Activated naive CD4-positive, alpha-beta T cell treated with anti-CD3 and anti-CD28 coated beads, Interleukin-2, amount 50 U/mL, for 24 hours (primary cell): ENCODE data around the gene SNRPD3.

Source experiments
- H3K27ac Mint-ChIP-seq: one replicate; pipeline ENCODE4 v1.8.0; 2021; ENCODE audit warnings: mild to moderate bottlenecking, mixed read lengths
- H3K27me3 Mint-ChIP-seq: one replicate; pipeline ENCODE4 v1.8.0; 2021; ENCODE audit warnings: mixed read lengths
- H3K36me3 Mint-ChIP-seq: one replicate; pipeline ENCODE4 v1.8.0; 2021; ENCODE audit warnings: mixed read lengths
- H3K4me1 Mint-ChIP-seq: one replicate; pipeline ENCODE4 v1.8.0; 2021; ENCODE audit warnings: mixed read lengths
- H3K4me3 Mint-ChIP-seq: one replicate; pipeline ENCODE4 v1.8.0; 2021; ENCODE audit warnings: mild to moderate bottlenecking, mixed read lengths
- H3K9me3 Mint-ChIP-seq: one replicate; pipeline ENCODE4 v1.8.0; 2021; ENCODE audit warnings: mixed read lengths

Gene SNRPD3

DNA sequence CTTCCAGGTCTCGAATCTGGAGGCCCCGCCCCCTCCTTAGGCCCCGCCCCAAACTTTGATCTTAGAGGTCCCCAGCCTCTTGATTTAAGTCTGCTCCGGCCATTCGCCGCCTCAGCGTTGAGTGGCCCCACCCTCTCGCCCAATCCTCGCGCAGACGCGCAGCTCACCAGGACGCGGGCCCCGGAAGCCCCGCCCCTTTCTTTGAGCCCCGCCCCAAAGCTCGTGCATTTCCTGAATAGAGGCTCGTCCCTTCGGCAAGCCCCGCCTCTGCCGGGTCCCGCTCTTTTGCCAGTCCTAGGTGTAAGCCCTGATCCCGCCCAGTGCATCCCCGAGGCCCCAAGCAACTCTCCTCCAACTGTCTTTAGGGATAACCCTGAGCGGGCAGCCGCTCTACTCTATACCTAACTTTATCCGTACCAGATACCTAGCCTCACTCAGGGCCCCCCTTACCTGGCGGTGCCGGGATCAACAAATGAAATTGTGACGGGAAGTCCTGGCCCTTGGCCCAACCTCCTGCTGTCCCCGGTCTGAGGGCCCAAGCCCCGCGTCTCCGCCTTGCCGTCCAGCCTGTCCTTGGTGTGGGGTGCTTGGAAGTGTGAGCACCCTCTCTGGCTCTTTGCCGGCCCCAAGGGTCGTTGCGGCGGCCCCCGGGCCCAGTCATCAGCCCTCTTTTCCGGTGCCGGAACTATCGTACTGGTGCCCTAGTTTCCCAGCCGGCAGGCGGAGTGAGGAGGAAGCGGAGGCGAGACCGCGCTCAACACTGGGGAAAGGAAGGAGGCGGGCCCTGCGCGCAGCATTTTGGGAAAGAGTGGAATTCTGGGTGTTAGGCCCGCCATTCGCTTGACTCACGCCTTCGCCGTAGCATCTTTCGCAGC is at the start of gene SNRPD3:
Gene SNRPD3 (plus strand): TSS at position 835 of the 875 bp plus-strand sequence. CDS start 1,676 bp downstream, outside the sequence.
- Mint-ChIP-seq H3K9me3 (no peaks in the 10 kb centered on the region), H3K36me3 (peaks cover 16% of the 10 kb centered on the region), H3K4me3 (peak within 1 kb of the TSS; percentile 99), H3K27ac (peak within 1 kb of the TSS; percentile 99), H3K27me3 (no peaks in the 10 kb centered on the region), H3K4me1 (peaks cover 63% of the 10 kb centered on the region)

DNA sequence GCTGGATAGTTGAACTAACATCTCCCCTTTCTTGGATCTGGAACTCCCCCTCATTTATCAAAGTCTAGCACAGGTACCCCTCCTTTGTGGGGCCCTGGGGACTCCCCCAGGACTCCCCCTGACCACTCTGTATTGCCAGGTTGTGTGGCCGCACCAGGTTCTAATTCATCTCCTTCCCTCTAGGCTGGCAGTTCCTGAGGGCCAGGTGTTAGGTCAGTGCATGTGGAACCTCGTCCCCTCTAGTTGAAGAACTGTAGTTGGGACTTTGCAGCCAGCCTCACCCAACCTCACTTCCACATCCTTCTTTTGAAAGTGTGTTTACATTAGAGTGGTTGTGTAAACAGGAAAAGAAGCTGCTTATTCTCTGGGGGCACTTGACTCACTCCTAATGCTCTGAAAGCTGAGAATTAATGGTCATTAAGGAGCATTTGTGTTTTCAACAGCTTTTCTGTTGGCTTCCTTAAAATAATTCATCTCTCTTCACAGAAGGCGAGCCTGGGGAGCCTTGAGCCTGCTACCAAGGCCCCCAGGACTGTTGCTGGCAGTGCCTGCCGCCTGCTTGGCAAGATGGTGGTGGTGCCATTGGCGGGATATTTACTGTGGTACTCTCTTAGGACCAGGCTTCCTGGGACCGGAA is 48.9 kb upstream of the SNRPD3 start:
- no peaks in the 10 kb centered on the region for H3K36me3 Mint-ChIP-seq
- H3K9me3 Mint-ChIP-seq, result no peaks in the 10 kb centered on the region
- no peak overlapping the region for H3K4me3 Mint-ChIP-seq
- H3K4me1 Mint-ChIP-seq, result peaks cover 14% of the 10 kb centered on the region
- H3K27me3 Mint-ChIP-seq, result no peaks in the 10 kb centered on the region
- peak overlapping the region; percentile 19 for H3K27ac Mint-ChIP-seq

DNA sequence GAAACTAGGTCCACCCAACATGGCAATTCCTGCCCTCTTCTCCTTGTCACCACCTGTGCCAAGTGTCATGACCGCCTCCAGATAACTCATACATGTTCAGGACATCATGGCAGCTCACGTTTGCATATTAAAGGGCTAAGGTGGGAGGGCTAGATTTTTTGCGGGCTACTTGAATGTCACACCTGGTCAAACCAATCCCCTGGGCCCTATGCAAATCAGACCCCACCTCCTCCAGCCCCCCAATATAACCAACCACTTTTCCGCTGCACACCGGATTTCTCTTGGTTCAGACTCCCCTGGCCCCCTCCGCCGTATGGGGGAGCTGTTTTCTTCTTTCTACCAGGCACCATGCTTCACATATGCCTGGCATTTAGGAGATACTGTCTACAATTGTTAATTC is 48.1 kb upstream of the SNRPD3 start:
- H3K27me3 Mint-ChIP-seq, result no peaks in the 10 kb centered on the region
- H3K36me3 Mint-ChIP-seq, result no peaks in the 10 kb centered on the region
- H3K4me3 Mint-ChIP-seq, result no peak overlapping the region
- peaks cover 17% of the 10 kb centered on the region for H3K4me1 Mint-ChIP-seq
- H3K9me3 Mint-ChIP-seq, result no peaks in the 10 kb centered on the region
- H3K27ac Mint-ChIP-seq, result no peak overlapping the region

DNA sequence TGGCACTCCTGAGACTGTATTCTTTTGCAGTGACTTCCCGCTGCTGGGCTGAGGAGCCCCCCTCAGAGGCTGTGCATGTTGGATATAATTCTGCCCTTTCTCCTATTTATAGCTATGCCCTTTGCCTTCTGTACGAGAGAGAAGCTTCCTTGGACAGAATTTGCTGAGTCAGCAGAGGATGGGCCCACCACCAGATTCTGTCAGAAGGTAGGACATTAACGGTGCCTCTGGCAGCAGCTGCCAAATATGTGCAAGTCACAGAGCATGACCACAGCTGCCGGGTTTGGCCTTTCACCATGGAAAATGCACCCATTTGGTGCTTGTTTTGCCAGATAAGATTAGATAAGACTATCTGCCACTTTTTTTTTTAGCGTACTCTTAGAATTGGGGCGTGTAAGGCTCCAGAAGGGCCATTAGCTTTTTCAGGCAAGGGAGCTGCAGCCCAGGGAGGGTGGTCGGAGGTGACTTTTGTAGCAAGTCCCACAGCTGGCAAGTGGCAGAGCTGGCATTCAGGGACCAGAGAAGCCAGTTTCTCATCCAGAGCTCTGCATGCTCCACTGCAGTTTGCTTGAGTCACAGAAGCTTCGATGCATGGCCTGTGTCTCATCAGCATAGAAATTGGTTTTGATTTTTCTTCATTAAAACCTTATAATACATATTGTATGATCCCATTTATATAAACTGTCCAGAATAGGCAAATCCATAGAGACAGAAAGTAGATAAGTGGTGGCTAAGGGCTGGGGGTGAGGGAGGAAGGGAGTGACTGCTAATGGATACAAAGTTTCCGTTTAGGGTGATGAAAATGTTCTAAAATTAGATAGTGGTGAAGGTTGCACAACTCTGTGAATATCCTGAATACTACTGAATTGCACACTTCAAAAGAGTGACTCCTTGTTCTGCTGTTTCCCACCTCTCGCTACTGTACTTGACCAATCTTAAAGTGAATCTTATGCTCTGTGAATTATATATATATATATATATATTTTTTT is 44.9 kb upstream of the SNRPD3 start:
- no peaks in the 10 kb centered on the region for H3K9me3 Mint-ChIP-seq
- H3K36me3 Mint-ChIP-seq, result no peaks in the 10 kb centered on the region
- H3K4me3 Mint-ChIP-seq, result no peak overlapping the region
- no peaks in the 10 kb centered on the region for H3K27me3 Mint-ChIP-seq
- H3K27ac Mint-ChIP-seq, result no peak overlapping the region
- peaks cover 13% of the 10 kb centered on the region for H3K4me1 Mint-ChIP-seq

GRCh38 chr22:24512043-24512442 is 43.8 kb upstream of the SNRPD3 start:
- Mint-ChIP-seq H3K27me3 (no peaks in the 10 kb centered on the region), H3K36me3 (no peaks in the 10 kb centered on the region), H3K4me1 (peaks cover 13% of the 10 kb centered on the region), H3K4me3 (no peak overlapping the region), H3K27ac (no peak overlapping the region), H3K9me3 (no peaks in the 10 kb centered on the region)

DNA sequence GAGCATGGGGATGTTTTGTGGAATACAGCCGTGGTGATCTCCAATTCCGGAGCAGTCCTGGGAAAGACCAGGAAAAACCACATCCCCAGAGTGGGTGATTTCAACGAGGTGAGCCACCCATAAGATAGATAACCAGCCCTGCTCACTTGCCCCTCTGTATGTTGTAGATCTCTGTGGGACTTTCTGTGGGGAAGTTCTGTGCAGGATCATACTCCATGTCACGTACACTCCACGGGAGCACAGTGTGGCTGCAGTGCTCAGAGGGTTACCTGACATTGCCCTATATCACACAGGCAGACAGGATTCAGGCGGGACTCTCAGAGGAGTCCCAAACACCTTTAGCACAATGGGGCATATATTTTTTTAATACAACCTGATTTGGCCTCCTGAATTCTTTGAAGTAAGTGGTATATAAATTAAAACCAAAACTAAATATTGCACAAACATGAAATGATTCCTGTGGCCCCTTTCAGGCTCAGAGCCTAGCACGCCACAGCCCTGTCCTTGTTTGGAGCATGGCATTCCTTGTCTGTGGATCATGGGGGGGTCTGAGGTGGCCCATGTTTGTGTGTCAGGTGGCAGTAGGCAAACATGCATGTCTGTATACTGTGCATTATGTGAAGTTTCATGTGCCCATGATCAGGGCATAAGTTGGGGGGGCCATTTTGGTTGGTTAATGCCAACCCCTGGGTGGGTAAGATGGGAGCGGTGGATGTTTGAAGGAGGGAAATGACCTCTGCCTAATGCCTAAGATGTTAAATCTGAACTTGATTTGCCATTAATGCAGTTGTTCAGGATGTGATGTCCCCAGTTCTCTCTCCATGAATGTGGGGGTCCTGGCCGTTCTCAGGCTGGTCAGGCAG is 42.2 kb upstream of the SNRPD3 start:
- Mint-ChIP-seq H3K4me3 (no peak overlapping the region), H3K4me1 (peaks cover 13% of the 10 kb centered on the region), H3K27me3 (no peaks in the 10 kb centered on the region), H3K36me3 (no peaks in the 10 kb centered on the region), H3K9me3 (no peaks in the 10 kb centered on the region), H3K27ac (peak overlapping the region; percentile 30)

DNA sequence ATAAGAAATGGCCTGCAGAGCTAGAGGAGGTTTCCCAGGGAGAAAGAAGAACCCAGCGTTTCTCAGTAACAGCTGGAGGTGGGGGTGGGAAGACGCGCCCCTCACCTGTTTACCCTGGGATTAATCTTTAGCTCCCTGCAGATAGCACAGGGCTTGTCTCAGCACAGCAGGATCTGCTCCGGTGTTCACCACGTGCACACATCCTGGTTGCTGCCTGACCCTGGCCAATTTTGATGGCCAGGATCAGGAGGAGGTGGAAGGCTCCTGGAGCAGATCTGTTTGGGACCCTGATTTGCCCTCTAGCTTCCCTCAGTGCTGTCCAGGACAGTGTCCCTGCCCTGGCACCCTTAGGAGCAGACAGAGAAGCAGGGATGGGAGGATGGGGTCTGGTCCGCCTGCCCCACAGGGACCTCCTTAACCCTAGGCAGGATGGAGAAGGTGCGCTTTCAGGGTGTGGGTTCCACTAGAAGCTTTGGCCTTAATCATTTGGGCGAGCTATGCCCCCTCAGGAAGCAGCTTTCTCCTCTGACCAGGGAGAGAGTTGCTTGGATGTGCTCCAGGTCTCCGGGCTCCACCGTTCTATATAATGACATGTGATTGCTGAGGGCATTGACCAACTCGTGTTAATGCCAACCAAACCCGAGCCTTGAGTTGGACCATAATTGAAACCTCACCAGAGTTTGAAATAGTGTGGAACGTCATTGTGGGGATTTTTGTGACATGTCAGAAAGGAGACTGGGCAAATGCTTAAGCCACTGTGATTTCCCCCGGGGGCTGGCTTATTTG is 41.4 kb upstream of the SNRPD3 start:
- Mint-ChIP-seq H3K4me1 (peaks cover 13% of the 10 kb centered on the region), H3K27ac (no peak overlapping the region), H3K4me3 (no peak overlapping the region), H3K27me3 (no peaks in the 10 kb centered on the region), H3K36me3 (no peaks in the 10 kb centered on the region), H3K9me3 (no peaks in the 10 kb centered on the region)

- Mint-ChIP-seq H3K4me1 (peaks cover 13% of the 10 kb centered on the region), H3K27me3 (no peaks in the 10 kb centered on the region), H3K9me3 (no peaks in the 10 kb centered on the region), H3K36me3 (no peaks in the 10 kb centered on the region), H3K27ac (no peak overlapping the region), H3K4me3 (no peak overlapping the region)
Observed at GRCh38 chr22:24515027-24515338, 40.8 kb upstream of the SNRPD3 start.

- Mint-ChIP-seq H3K36me3 (no peaks in the 10 kb centered on the region), H3K4me3 (no peak overlapping the region), H3K27me3 (no peaks in the 10 kb centered on the region), H3K9me3 (no peaks in the 10 kb centered on the region), H3K4me1 (peaks cover 6% of the 10 kb centered on the region), H3K27ac (no peak overlapping the region)
Observed at GRCh38 chr22:24516301-24516737, 39.5 kb upstream of the SNRPD3 start.

- no peaks in the 10 kb centered on the region for H3K27me3 Mint-ChIP-seq
- H3K4me3 Mint-ChIP-seq, result no peak overlapping the region
- no peaks in the 10 kb centered on the region for H3K9me3 Mint-ChIP-seq
- H3K36me3 Mint-ChIP-seq, result no peaks in the 10 kb centered on the region
- no peak overlapping the region for H3K27ac Mint-ChIP-seq
- H3K4me1 Mint-ChIP-seq, result peaks cover 4% of the 10 kb centered on the region
Observed at GRCh38 chr22:24517446-24517845, 38.4 kb upstream of the SNRPD3 start.

GRCh38 chr22:24518228-24518627 is 37.6 kb upstream of the SNRPD3 start:
- Mint-ChIP-seq H3K4me3 (no peak overlapping the region), H3K27ac (no peak overlapping the region), H3K4me1 (peaks cover 4% of the 10 kb centered on the region), H3K36me3 (no peaks in the 10 kb centered on the region), H3K27me3 (no peaks in the 10 kb centered on the region), H3K9me3 (no peaks in the 10 kb centered on the region)

GRCh38 chr22:24518771-24519485 is 36.9 kb upstream of the SNRPD3 start:
- H3K4me3 Mint-ChIP-seq, result no peak overlapping the region
- no peaks in the 10 kb centered on the region for H3K9me3 Mint-ChIP-seq
- no peak overlapping the region for H3K27ac Mint-ChIP-seq
- no peaks in the 10 kb centered on the region for H3K27me3 Mint-ChIP-seq
- no peaks in the 10 kb centered on the region for H3K36me3 Mint-ChIP-seq
- peaks cover 4% of the 10 kb centered on the region for H3K4me1 Mint-ChIP-seq

DNA sequence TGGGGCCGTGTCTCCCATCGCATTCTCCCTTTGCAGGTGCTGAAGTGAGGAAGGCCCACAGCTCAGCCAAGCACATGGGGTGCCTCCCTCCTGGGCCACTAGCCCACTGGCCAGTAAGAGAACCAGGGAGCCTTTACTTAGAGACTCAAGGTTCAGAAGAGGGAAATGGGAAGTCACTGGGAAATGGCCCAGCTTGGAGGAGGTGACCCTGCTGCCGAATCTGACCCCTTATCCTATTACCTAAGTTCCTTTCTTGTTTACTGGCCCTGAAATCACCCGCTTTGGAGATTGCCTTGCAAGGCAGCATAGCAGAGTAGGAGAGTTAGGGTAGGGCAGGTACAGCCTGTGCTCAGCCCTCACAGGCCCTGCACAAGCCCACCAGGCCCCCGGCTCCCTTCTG is 36.3 kb upstream of the SNRPD3 start:
- Mint-ChIP-seq H3K4me3 (no peak overlapping the region), H3K4me1 (peaks cover 4% of the 10 kb centered on the region), H3K9me3 (no peaks in the 10 kb centered on the region), H3K27me3 (no peaks in the 10 kb centered on the region), H3K36me3 (no peaks in the 10 kb centered on the region), H3K27ac (no peak overlapping the region)

GRCh38 chr22:24521791-24522245 is 34.0 kb upstream of the SNRPD3 start:
- Mint-ChIP-seq H3K9me3 (no peaks in the 10 kb centered on the region), H3K27ac (peak overlapping the region; percentile 27), H3K27me3 (no peaks in the 10 kb centered on the region), H3K36me3 (no peaks in the 10 kb centered on the region), H3K4me3 (no peak overlapping the region), H3K4me1 (peaks cover 4% of the 10 kb centered on the region)
